IPS-11a (cell line): ENCODE data around the gene DGLUCY.
"Not testable (repeated sequence)": the region's sequence is repeated elsewhere in the genome, so short reads cannot be mapped to it uniquely, and the experiment has no call there.

Experiments used
- H3K4me3 ChIP-seq: one replicate; pipeline ENCODE4 v1.5.1; 2013; ENCODE audit warnings: low read depth, low read length, control low read depth

The DGLUCY gene

DNA sequence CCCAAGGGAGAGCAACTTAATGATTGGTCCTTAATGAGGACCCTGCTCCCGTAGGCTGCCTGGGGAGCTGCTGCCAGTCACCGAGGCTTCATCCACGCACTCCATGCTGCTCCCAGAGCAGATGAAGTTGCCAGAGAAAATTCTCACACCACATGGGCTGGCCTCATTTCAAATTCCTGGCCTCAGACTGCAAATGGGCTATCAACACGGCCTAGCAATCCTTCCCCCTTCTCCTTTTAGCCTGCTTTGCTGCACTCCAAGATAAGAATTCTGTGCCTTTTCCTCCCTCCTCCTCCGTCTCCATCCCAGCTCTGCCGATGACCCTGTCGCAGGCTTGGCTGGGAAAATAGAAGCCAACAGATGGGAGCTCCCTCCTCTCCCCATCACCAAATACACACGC is 10.8 kb upstream of the DGLUCY start:
- no peak overlapping the region for H3K4me3 ChIP-seq

DNA sequence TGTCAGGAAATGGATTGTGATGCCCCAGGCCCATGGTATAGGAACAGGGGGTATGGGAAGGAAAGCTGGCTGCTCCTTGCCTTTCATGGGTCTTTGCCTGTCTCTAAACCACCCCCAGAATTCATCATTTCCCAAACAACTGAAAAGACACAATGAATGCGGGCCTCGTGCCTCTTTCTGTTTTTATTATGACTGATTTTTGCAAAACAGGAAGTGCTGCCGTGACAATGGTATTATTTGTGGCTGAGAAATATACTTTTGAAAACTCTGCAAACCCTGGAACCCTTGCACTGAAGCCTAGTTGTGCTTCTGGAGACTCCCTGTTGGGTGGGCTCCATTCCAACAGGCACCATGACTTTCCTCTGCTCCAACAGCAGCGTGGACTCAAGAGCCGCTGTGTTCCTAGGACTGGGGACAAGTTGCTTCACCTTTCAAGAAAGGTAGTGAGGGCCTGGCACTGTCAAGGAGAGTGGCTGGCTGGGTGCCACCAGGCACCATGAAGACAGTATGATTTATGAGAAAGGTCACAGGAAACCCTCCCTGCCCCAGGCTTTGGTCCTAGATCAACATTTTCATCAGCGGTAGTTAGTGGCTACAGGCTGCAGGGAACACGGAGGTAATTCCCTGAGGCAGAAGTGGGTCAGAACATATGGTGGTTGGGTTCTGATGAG is 4.8 kb upstream of the DGLUCY start:
- no peak overlapping the region for H3K4me3 ChIP-seq

DNA sequence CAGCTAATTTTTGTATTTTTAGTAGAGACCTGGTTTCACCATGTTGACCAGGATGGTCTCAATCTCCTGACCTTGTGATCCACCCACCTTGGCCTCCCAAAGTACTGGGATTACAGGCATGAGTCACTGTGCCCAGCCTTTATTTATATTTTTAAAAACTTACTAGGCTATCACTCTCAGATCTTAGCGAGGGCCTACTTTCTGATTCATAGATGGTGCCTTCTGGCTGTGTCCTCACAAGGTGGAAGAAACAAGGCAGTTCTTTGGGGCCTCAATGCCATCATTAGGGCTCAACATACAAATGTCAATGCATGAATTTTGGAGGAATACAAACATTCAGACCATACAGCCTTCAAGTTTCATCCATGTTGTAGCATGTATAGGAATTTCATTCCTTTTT is 2.4 kb upstream of the DGLUCY start:
- H3K4me3 ChIP-seq: no peak overlapping the region

DNA sequence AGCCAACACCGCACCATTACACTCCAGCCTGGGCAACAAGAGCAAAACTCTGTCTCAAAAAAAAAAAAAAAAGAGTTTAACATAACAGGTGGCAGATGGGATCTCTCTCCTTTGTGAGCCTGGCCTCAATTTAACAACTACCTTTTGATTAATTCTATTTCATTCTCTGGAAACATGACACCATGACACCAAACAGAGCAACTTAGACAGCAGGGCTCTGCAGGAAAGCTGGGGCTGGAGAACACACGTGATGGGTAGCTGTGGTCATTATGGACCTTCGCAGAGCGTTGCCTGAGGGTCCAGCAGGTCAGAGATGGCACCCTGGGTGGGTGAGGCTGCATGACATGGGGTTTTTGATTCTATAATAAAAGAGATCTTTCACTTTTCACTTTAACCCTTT is 1.7 kb upstream of the DGLUCY start:
- no peak overlapping the region for H3K4me3 ChIP-seq

DNA sequence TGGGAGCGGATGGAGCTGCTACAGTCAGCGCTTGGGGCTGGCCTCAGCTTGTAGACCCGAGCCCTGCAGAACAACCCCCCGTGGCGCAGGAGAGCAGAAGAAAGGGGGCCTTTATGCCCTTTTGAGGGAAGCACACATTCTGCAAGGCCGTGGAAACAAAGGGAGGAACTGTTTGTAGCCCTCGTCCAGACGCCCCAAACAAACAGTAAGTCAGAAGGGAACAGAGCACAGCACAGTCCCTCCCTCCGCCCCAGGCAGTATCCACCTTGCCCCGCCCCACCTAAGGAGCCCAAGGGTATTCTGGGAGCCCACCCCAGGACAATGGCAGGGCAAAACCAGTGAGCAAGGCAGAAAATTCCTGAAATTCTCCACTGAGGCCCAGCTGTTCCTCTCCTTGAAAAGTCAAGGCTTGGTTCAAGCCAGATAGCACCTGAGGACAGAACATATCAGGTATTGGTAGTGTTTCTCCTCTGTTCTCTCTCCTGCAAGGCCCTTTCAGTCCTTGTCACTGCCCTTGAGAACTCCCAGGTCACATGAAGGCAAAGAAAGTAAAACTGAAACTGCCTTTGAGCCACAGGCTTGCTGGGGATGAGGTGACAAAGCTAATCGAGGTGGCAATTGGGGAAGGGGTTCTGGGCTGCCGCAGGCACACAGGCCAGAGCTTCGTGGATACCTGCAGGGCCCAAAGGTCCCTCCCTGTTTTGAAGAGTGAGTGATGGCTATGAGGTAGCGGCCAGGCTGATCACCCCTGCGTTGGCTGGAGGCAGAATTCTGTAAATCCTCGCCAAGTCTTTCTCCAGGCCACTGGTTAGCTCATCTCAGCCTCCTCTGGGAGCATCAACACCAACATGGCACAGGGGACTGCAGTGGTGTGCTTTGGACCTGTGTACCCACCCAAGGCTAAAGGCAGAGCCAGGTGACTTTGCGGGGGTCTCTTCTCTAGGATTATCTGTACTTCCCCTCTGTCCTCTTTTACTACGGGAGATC is 499 bp downstream of the DGLUCY start:
- peak overlapping the region; percentile 33 for H3K4me3 ChIP-seq

DNA sequence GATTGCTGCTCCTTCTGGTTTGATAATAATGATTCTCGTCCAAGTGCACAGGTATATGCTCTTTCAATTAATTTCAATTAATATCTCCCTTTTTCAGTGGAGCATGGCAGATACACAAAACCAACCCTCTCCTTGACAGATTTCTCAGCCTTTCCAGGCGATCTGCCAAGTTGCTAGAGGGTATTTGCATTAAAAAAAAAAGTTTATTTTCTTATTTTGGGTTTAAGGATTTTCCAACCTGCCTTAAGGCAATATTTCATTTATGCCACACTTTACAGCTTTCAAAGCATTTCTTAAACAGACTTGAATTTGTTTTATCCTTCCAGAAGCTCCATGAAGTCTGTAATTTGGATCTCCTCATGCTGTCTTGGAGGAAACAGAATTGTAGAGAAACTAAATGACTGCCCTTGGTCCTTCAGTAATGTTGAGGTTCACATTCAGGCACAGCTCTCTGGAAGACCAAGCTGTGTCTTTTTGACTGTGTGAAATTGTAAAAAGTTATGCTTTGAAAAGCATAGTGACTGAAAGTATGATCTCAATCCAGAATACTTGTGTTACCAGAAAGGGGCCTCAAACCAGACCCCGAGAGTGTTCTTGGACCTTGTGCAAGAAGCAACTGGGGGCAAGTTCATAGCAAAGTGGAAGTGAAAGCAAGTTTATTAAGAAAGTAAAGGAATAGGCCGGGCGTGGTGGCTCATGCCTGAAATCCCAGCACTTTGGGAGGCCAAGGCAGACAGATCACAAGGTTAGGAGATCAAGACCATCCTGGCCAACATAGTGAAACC is 2.3 kb downstream of the DGLUCY start:
- no peak overlapping the region for H3K4me3 ChIP-seq

DNA sequence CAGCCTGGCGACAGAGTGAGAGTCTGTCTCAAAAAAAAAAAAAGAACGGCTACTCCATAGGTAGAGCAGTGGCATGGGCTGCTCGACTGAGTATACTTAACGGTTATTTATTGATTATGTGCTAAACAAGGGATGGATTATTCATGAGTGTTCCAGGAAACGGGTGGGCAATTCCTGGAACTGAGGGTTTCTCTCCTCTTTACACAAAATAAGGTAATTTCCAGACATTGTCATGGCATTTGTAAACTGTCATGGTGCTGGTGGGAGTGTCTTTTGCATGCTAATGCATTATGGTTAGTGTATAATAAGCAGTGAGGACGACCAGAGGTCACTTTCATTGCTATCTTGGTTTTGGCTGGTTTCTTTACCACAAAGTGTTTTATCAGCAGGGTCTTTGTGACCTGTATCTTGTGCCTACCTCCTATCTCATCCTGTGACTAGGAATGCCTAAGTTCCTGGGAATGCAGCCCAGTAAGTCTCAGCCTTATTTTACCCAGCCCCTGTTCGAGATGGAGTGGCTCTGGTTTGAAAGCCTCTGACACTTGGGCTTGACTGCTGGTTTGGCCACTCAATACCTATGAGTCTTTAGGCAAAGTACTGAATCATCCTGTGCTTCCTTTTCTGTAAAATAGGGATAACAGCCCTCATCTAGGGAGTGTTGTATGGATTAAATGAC is 3.2 kb downstream of the DGLUCY start:
- no peak overlapping the region for H3K4me3 ChIP-seq

DNA sequence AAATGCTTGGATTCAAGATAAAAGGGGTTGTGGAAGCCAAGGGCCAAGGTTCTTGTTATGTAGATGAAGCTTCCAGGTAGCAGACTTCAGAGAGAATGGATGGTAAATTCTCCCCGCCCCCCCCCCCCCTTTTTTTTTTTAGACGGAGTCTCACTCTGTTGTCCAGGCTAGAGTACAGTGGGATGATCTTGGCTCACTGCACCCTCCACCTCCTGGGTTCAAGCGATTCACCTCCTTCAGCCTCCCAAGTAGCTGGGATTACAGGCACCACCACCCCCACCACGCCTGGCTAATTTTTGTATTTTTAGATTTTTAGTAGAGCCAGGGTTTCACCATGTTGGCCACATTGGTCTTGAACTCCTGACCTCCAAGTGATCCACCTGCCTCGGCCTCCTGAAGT is 4.1 kb downstream of the DGLUCY start:
- H3K4me3 ChIP-seq: no peak overlapping the region

DNA sequence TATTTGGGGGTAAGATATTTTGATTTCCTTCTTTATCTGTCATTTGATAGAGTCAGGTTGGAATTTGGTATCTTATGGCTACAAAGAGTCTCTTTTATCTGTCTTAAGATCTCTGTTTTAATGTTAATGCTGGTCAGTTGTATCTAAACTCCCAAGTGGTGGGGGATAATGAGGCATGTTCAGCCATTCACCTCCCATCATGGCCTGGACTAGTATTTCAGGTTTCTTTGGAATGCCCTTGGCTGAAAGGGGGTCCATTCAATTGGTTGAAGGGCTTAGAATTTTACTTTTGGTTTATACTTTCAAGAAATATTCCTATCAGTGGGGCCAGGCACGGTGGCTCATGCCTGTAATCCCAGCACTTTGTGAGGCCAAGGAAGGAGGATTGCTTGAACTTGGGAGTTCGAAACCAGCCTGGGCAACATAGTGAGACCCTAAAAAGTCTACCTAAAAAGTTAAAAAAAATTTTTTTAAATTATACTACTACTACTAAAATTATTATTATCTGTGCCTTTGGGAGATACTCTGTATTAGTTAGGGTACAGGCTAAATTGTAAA is 4.7 kb downstream of the DGLUCY start:
- H3K4me3 ChIP-seq: no peak overlapping the region

DNA sequence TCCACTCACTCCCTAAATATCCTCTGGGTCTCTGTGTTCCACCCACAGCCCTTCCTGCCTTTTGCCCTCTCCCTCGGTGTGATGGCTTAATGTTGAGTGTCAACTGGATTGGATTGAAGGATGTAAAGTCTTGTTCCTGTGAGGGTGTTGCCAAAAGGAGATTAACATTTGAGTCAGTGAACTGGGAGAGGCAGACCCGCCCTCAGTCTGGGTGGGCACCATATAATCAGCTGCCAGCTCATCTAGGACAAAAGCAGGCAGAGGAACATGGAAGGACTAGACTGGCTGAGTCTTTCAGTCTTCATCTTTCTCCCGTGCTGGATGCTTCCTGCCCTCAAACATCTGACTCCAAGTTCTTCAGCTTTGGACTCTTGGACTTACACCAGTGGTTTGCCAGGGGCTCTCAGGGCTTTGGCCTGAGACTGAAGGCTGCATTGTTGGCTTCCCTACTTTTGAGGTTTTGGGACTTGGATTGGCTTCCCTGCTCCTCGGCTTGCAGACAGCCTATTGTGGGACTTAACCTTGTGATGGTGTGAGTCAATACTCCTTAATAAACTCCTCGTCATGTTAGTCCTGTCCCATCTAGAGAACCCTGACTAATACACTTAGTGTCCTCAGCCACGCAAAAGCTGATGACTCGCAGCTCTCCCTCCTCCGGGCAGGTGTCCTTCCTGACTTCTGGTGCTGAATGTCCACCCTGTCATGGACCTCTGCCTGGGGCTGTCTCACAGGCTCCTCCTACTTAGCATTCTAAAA is 5.9 kb downstream of the DGLUCY start:
- no peak overlapping the region for H3K4me3 ChIP-seq

DNA sequence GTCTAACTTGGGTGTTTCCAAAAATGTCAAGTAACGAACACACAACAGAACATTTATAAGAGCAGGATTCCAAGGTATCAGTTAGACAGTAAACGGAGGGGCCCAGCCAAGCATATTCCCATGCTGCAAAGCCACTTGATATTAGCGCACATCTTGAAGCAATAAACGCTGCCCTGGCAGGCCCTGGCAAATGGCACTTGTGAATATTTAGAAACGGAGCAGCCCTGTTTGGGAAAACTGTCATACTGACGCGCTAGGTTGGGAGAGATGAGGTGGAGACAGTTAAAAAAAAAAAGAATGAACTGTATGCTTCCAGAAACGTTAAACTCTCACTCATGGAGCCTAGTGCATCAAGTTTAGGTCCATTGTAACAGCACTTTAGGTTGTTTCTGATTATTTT is 9.3 kb downstream of the DGLUCY start:
- H3K4me3 ChIP-seq: no peak overlapping the region

DNA sequence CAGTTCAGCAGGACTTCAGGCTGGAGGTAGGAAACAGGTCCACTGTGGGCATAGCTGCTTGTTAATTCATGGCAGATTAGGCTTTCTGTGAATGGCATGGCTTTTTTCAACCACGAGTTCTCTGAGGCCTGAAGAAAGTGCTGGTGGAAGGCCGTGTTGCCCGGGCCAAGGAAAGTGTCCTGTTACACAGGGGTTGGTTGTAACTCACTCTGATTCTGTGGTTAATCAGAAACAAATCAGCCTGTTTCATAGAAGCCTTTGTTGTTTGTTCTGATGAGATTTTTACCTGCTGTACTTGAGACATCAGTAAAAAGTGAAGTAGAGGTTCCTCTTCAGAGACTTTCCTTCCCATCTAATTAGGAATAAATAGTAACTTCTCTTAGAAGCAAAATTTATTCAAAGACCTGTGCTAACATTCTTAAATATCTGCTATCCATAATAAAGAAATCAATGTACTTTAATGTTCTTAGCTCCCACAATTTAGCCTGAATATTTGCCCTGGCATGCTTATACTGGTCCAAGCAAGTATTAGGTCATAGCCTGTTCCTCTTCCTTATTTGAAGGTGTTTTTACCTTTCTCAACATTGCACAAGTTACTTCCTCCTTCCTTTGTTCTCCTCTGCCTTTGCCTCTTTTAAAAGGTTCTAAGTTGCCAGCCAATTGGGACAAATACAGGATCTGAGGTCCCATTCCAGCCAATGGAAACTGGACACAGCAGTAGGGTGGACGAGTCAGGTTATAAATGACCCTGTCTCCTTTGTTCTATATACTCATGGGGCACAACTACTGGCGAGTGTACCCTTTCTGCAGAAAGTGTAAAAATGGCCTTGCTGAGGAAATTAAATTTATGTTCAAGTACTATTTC is 10.8 kb downstream of the DGLUCY start:
- H3K4me3 ChIP-seq: not testable (repeated sequence)

DNA sequence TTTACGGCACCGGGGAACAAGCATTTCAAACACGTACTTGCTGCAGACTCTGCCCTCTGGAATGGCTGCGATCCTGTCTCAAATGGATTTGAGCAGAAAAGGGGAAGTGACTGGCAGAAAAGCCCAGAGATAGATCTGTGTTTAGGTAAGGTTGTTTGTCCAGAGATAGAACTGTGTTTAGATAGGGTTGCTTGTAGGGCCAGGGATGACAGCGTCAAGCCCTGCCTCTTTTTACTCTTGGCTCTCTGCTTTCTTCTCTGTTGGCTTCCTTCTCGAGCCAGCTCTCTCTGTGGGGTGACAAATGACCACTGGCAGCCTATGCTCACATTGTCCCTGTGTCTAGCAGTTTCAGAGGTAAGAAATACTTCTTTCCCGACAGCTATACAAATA is 11.4 kb downstream of the DGLUCY start:
- H3K4me3 ChIP-seq: no peak overlapping the region

DNA sequence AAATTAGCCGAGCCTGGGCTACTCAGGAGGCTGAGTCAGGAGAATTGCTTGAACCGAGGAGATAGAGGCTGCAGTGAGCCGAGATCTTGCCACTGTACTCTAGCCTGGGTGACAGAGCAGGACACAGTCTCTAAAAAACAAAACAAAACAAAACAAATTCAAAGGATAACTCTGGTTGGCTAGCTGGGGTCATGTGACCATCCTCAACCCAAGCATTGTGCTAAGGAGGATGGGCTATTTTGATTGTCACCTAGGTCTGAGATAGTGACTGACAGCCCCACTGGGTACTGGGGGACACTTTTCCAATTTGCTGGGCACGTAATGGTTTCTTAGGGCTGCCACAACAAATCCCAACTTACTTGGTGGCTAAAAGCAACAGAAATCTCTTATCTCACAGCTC is 11.9 kb downstream of the DGLUCY start:
- H3K4me3 ChIP-seq: no peak overlapping the region

DNA sequence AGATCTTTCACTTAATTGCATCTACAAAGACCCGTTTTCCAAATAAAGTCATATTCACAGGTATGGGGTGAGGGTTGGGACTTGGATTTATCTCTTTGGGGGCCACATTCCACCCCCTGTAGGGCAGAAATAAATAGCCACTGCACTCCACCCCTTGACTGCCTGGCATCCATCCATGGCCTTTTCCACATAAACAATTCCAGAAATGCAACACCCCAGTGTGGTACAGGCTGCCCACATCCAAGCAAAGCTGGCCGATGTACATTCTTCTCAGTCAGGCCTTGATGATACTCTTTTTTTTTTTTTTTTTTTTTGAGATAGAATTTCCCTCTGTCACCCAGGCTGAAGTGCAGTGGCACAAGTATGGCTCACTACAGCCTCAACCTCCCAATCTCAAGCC is 12.9 kb downstream of the DGLUCY start:
- H3K4me3 ChIP-seq: no peak overlapping the region

DNA sequence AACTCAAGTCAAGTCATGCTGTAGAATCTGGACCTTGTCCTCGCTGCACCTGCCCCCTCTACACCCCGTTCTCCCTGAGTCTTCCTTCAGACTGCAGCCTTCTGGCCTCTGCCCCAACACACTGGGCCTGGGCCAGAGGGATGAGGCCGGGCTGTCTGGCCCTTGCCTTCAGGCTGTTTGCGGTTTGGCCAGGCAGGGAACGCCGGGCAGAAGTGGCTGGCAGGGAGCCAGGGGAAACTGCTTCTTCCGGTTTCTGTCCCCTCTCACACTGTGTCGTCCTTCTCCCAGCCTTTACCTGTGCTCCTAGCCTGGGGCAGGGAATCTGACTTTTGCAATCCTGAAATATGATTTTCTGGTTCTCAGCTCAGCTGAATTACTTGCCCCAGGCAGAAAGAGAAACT is 13.5 kb downstream of the DGLUCY start:
- H3K4me3 ChIP-seq: no peak overlapping the region

DNA sequence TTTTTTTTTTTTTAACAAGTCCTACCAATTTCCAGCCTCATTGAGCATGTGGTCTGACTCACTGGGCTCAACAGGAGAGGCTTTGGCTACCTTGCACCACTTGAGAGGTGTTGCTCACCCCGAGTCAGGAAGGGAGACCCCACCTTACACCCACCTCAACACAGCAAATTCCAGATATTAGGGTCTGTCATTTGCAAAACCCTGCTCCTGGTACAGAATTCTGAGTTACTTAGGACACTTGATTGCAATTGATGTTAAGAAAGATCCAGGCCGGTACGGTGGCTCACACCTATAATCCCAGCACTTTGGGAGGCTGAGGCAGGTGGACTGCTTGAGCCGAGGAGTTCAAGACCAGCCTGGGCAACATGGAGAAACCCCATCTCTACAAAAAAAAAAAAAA is 14.1 kb downstream of the DGLUCY start:
- no peak overlapping the region for H3K4me3 ChIP-seq

DNA sequence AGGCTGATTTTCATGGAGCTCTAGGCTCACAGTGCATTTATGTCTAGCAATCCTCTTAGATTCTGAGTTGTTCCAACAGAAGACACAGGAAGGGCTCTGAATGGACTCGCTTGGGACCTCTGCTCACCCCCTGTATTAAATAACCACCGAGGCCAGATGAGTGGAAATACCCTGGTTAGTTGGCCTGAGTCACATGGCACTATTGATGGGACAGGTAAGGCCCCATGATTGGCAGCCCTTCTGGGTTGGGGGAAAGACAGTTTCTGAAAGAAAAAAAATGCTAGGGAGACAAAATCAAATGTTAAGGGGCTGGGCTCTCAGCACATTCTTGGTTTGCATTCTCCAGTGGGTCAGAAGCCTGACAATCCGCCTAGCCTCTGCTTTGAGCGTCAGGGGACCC is 14.8 kb downstream of the DGLUCY start:
- H3K4me3 ChIP-seq: no peak overlapping the region

DNA sequence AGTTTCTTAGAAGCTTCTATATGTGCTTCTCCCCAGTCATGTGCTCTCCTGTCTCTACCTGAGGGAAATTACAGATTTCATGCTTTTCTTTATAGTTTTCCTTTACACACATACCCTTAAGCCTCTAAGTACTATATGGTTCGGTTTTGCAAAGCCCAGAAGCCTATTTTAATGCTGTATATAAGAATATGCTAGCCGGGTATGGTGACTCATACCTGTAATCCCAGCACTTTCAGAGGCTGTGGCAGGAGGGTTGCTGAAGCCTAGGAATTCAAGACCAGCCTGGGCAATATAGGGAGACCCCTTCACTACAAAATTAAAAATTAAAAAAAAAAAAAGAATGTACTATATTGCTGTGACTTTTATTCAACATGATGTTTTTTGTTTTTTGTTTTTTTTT is 15.4 kb downstream of the DGLUCY start:
- H3K4me3 ChIP-seq: no peak overlapping the region
